ENCODE measurements around the gene SLC22A15.
"Not testable (repeated sequence)": the region's sequence is repeated elsewhere in the genome, so short reads cannot be mapped to it uniquely, and the experiment has no call there.

Gene SLC22A15

DNA sequence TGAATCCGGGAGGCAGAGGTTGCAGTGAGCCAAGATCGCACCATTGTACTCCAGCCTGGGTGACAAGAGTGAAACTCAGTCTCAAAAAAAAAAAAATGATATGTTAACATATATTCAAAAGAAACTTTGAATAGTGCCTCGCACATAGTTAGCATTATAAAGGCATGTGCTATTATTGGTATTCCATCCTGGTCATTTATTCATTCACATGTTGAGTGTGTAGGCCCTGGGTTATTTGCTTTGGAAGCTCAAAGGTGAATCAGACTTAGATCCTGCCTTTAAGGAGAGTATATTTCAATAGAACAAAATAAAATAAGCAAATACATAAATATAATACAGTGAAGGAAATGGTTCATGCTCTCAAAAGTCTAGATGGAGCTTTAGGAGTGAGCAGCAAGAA lies 13.4 kb downstream of the SLC22A15 start:
- no peaks in the 10 kb centered on the region for H3K4me1 ChIP-seq
- no peaks in the 10 kb centered on the region for H3K27me3 ChIP-seq
- no peak overlapping the region for H3K4me3 ChIP-seq
- no peaks in the 10 kb centered on the region; a peak in 1 of 22 replicates for H3K36me3 ChIP-seq
- no peak for TF ChIP-seq Cebpa-rat (IDR thresholded peaks at IDR 0.05)
- no peaks in the 10 kb centered on the region for H3K9me3 ChIP-seq (replicated peaks in 1 of 11)
- H3K4me2 ChIP-seq, result no peak overlapping the region
- H3K9ac ChIP-seq, result no peak overlapping the region
- no peaks in the 10 kb centered on the region for H4K20me1 ChIP-seq
- H3K27ac ChIP-seq, result no peak overlapping the region

DNA sequence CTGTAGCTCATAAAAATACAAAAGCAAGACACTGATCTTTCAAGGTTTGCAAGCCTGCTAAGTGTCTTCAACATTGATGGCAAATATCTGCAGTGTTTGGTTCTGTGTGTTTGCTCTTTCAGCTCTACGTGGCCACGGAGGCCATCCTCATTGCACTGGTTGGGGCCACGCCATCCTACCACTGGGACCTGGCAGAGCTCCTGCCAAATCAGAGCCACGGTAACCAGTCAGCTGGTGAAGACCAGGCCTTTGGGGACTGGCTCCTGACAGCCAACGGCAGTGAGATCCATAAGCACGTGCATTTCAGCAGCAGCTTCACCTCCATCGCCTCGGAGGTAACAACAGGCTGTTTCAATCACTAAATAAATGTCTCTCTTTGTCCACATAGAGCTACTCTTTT lies 15.6 kb downstream of the SLC22A15 start:
- Histone ChIP-seq H3K27me3 (no peaks in the 10 kb centered on the region), H3K27ac (no peak overlapping the region), H3K9ac (no peak overlapping the region), H3K36me3 (no peaks in the 10 kb centered on the region; a peak in 2 of 22 replicates), H3K9me3 (replicated peaks in 1 of 11) (peaks cover 2 to 3% (median 2%) of the 10 kb centered on the region in 11 experiments; a peak in 17 of 22 replicates), H3K4me3 (no peak overlapping the region), H4K20me1 (no peaks in the 10 kb centered on the region), H3K4me2 (no peak overlapping the region), H3K4me1 (no peaks in the 10 kb centered on the region)
- TF ChIP-seq Cebpa-rat (IDR thresholded peaks at IDR 0.05), result no peak

DNA sequence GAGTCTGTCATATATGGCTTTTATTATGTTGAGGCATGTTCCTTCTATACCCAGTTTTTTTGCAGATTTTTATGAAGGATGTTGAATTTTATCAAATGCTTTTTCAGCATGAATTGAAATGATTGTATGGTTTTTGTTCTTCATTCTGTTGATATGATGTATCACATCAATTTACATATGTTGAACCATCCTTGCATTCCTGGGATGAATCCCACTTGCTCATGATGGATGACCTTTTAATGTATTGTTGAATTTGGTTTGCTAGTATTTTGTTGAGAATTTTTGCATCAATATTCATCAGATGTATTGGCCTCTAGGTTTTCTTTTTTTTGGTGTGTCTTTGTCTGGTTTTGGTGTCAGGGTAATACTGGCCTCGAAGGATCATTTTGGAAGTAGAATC lies 21.6 kb downstream of the SLC22A15 start:
- H4K20me1 ChIP-seq, H3K4me2 ChIP-seq, H3K4me3 ChIP-seq, H3K9ac ChIP-seq, H3K27ac ChIP-seq, H3K27me3 ChIP-seq: not testable (repeated sequence)
- Histone ChIP-seq H3K9me3 (replicated peaks in 1 of 11) (peaks cover 35 to 49% (median 40%) of the 10 kb centered on the region in 11 experiments), H3K36me3 (peaks cover 0 to 24% (median 0%) of the 10 kb centered on the region in 11 experiments; a peak in 3 of 22 replicates), H3K4me1 (peaks cover under 1 to 11% (median 4%) of the 10 kb centered on the region in 10 experiments; a peak in 17 of 20 replicates)

DNA sequence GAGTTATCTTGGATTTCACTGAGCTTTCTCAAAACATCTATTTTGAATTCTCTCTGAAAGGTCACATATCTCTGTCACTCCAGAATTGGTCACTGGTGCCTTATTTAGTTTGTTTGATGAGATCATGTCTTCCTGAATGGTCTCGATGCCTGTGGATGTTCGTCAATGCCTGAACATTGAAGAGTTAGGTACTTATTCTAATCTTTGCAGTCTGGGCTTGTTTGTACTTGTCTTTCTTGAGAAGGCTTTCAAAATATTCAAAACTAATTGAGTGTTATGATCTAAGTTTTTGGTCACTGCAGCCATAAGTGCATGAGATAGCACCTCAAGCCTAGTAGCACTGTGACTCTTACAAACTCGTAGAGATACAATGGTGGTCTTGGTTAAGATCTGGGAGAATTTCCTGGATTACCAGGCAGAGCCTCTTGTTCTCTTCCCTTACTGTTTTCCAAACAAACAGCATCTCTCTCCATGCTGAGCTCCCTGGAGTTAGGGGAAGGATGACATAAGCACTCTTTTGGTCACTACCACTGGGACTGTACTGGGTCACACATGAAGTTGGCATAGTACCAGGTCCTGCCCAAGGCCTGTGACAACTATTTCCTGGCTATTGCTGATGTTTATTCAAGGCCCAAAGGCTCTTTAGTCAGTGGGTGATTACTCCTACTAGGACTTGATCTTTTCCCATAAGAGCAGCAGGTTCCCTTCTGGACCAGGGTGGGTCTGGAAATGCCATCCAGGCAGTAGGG lies 25.6 kb downstream of the SLC22A15 start:
- Histone ChIP-seq H3K4me3 (no peak overlapping the region), H3K27ac (no peak overlapping the region), H3K9me3 (replicated peaks in 1 of 11) (peaks cover 33 to 66% (median 52%) of the 10 kb centered on the region in 11 experiments), H3K4me1 (peaks cover 13 to 34% (median 25%) of the 10 kb centered on the region in 10 experiments), H3K9ac (no peak overlapping the region), H3K36me3 (peaks cover 0 to 24% (median 0%) of the 10 kb centered on the region in 11 experiments; a peak in 2 of 22 replicates), H4K20me1 (no peaks in the 10 kb centered on the region), H3K4me2 (peak overlapping the region in 3 of 11 experiments; percentile 72 to 89 (median 79); a peak in 3 of 22 replicates), H3K27me3 (no peaks in the 10 kb centered on the region)
- no peak for TF ChIP-seq Cebpa-rat (IDR thresholded peaks at IDR 0.05)

DNA sequence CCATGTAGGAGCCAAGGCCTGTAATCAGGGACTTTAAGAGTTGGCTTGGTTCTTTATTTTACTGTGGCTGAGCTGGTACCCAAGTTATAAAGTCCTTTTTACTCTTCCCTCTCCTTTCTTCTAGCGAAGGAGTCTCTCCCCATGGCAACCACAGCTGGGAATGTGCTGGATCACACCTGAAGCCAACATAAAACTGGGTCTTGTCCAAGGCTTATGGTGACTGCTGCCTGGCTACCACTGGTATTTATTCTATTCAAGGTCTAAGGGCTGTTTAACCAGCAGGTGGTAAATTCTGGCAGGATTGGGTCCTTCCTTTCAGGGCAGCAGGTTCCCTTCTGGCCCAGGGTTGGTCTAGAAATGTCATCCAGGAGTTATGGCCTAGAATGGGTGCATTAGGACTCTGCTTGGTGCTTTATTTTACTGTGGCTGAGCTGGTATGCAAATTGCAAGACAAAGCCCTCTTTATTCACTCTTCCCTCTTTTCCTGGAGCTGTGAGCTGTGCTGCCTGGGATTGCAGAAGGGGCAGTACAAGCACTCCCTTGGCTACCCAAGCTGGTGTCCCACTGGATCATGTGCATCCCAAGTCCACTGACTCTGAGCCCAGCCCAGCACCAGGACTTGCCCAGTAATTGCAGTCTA lies 26.6 kb downstream of the SLC22A15 start:
- Histone ChIP-seq H3K27ac (peak overlapping the region in 7 of 11 experiments; percentile 14 to 49 (median 40); a peak in 10 of 22 replicates), H3K9me3 (replicated peaks in 1 of 11) (peaks cover 23 to 56% (median 42%) of the 10 kb centered on the region in 11 experiments), H3K4me1 (peaks cover 13 to 41% (median 27%) of the 10 kb centered on the region in 10 experiments), H3K9ac (no peak overlapping the region), H3K4me2 (peak overlapping the region; percentile 49 to 89 (median 73)), H3K27me3 (no peaks in the 10 kb centered on the region), H3K4me3 (peak overlapping the region in 4 of 10 experiments; percentile 8 to 29 (median 14); a peak in 6 of 20 replicates), H4K20me1 (no peaks in the 10 kb centered on the region), H3K36me3 (peaks cover 0 to 19% (median 0%) of the 10 kb centered on the region in 11 experiments; a peak in 2 of 22 replicates)
- TF ChIP-seq Cebpa-rat (IDR thresholded peaks at IDR 0.05), result no peak

DNA sequence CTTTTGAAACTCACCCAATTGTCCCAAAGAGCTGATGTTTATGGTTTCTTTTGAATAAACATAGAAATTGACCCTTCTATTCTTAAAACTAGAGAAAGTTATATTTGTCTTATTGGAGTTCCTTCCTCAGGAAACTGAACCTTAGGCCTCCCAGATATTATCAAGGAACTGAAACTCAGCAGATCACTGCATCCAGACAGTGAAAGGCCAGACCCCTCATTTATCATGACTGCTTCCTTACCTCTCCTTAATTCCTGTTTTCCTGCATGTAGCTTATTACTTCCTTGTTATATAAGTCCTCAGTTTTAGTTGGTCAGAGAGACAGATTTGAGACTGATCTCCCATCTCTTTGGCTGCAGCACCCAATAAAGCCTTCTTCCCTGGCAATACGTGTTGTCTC lies 27.5 kb downstream of the SLC22A15 start:
- Histone ChIP-seq H3K4me2 (peak overlapping the region; percentile 49 to 89 (median 73)), H3K27ac (peak overlapping the region in 8 of 11 experiments; percentile 14 to 49 (median 37); a peak in 11 of 22 replicates), H3K4me3 (peak overlapping the region in 4 of 10 experiments; percentile 8 to 29 (median 14); a peak in 3 of 20 replicates), H3K27me3 (no peaks in the 10 kb centered on the region), H3K9me3 (replicated peaks in 1 of 11) (peaks cover 17 to 47% (median 35%) of the 10 kb centered on the region in 11 experiments), H3K9ac (peak overlapping the region in 1 of 11 experiments; percentile 5; a peak in 1 of 22 replicates), H4K20me1 (no peaks in the 10 kb centered on the region), H3K36me3 (peaks cover 0 to 14% (median 0%) of the 10 kb centered on the region in 11 experiments; a peak in 2 of 22 replicates), H3K4me1 (peaks cover 13 to 49% (median 29%) of the 10 kb centered on the region in 10 experiments)
- TF ChIP-seq Cebpa-rat (IDR thresholded peaks at IDR 0.05), result no peak

DNA sequence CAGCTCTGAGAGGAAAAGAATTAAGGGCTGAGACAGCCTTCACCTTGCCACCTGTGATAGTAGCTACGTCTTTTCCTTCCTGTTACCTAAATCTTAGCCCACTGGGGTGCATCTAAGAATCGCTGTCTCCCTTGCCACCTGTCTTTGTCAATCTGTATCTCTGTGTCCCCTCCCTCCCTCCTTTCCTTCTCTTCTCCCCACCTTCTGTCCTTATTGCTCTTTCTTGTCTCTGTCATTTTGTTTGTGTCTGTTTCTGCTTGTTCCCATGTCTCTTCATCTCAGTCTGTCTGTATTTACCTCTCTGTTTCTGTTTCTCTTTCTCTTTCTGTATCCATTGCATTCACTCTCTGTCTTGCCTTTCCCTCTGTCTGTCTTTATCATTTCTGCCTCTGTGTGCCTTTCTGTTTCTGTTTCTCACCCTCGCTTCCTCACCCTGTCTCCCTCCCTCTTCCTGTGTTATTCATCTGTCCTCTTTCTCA lies 30.2 kb downstream of the SLC22A15 start:
- 0 out of 20 replicates have a peak overlapping the region, but pooled peaks of 1 of the 10 experiments have one; percentile 6 for H3K4me3 ChIP-seq
- no peaks in the 10 kb centered on the region for H3K27me3 ChIP-seq

DNA sequence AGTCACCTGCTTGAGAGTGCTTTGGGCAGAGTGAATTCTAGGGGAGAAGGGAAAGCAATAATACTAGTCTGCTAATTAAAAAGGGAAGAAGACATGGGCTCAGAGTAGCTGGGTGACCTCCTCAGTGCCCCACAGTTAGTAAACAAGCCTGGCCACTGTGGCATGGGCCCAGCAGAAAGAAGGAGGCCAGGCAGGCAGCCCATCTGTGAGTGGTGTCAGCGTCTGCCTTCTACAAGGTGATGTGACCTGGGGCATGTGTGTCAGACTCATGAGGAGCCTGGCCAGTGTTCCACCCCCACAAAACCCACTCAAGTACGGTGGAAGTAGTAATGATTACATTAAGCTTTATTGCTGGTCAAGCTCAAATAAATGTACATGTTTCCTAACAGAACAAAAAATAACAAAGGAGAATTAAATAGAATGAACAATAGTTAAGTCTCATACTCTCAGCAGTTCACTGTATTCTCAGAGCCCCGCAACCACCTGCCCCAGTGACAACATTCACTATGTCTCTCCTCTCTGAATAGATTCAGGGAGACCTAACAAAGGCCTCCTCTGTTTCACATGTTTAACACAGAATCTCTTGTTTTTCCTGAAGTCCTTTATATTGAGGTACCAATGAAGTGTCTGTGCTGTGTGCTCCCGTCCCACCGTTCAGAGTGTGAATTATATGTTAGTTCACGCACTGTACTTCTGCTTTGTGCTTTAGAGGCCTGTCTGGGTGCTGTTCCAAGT lies 32.5 kb downstream of the SLC22A15 start:
- TF ChIP-seq Cebpa-rat (IDR thresholded peaks at IDR 0.05), result no peak
- Histone ChIP-seq H3K4me2 (peak overlapping the region in 2 of 11 experiments; percentile 38 to 60; a peak in 1 of 22 replicates), H3K9ac (no peak overlapping the region), H3K4me3 (no peak overlapping the region), H4K20me1 (no peaks in the 10 kb centered on the region), H3K27ac (no peak overlapping the region), H3K9me3 (replicated peaks in 1 of 11) (peaks cover 0 to 19% (median 12%) of the 10 kb centered on the region in 11 experiments; a peak in 15 of 22 replicates), H3K4me1 (peaks cover 4 to 32% (median 15%) of the 10 kb centered on the region in 10 experiments), H3K36me3 (no peaks in the 10 kb centered on the region), H3K27me3 (no peaks in the 10 kb centered on the region)

More for the DNA sequence above, 30.2 kb downstream of the SLC22A15 start:
- no peaks in the 10 kb centered on the region for H4K20me1 ChIP-seq
- peaks cover 0 to 30% (median 24%) of the 10 kb centered on the region in 11 experiments; a peak in 18 of 22 replicates for H3K9me3 ChIP-seq (replicated peaks in 1 of 11)
- TF ChIP-seq Cebpa-rat (IDR thresholded peaks at IDR 0.05), result no peak
- H3K4me1 ChIP-seq, result peaks cover 13 to 49% (median 29%) of the 10 kb centered on the region in 10 experiments
- no peaks in the 10 kb centered on the region for H3K36me3 ChIP-seq
- no peak overlapping the region for H3K9ac ChIP-seq
- peak overlapping the region in 10 of 11 experiments; percentile 8 to 59 (median 34); a peak in 17 of 22 replicates for H3K4me2 ChIP-seq
- peak overlapping the region in 4 of 11 experiments; percentile 4 to 34 (median 22); a peak in 3 of 22 replicates for H3K27ac ChIP-seq

Measured in BLaER1 treated with 17β-estradiol and CSF1 and Interleukin-3, amounts not matched to agents 10 nM and 100 nM (cell line).